Vagina (tissue), 2 donors: Measurements from ENCODE around the gene LRMDA.

Experiments
- POLR2A ChIP-seq, 2 donors: fragments of 450-650 bp; IDR thresholded peaks; one replicate each; pipeline ENCODE4 v1.6.1; 2017; ENCODE audit warnings: antibody characterized with exemption in 2 of 2, mild to moderate bottlenecking in 2 of 2, moderate library complexity in 2 of 2
- POLR2AphosphoS5 ChIP-seq, 2 donors: sonication (generic); formaldehyde crosslinking; IDR thresholded peaks; one replicate each; pipeline ENCODE4 v1.9.0; 2017; ENCODE audit warnings: antibody characterized with exemption in 2 of 2, mild to moderate bottlenecking in 2 of 2, low read depth in 1 of 2; ENCODE audit not compliant: insufficient read depth in 1 of 2
- TF ChIP-seq, protein P1 (sequence below), 3 experiments: fragments of 450-650 bp in 2 of 3; fragments of 200-600 bp in 1 of 3; sonication (generic) in 1 of 3; IDR thresholded peaks; one replicate each; pipeline ENCODE4 v1.5.1; 2017 to 2019; ENCODE audit warnings: antibody characterized with exemption in 3 of 3, mild to moderate bottlenecking in 2 of 3, moderate library complexity in 2 of 3

- TF ChIP-seq POLR2A (IDR thresholded peaks at IDR 0.05) (no peak), POLR2AphosphoS5 (IDR thresholded peaks at IDR 0.05; ENCODE audit: insufficient read depth in 1 of 2, low read depth in 1 of 2) (no peak)
- TF ChIP-seq, protein P1, sequence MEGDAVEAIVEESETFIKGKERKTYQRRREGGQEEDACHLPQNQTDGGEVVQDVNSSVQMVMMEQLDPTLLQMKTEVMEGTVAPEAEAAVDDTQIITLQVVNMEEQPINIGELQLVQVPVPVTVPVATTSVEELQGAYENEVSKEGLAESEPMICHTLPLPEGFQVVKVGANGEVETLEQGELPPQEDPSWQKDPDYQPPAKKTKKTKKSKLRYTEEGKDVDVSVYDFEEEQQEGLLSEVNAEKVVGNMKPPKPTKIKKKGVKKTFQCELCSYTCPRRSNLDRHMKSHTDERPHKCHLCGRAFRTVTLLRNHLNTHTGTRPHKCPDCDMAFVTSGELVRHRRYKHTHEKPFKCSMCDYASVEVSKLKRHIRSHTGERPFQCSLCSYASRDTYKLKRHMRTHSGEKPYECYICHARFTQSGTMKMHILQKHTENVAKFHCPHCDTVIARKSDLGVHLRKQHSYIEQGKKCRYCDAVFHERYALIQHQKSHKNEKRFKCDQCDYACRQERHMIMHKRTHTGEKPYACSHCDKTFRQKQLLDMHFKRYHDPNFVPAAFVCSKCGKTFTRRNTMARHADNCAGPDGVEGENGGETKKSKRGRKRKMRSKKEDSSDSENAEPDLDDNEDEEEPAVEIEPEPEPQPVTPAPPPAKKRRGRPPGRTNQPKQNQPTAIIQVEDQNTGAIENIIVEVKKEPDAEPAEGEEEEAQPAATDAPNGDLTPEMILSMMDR (IDR thresholded peaks at IDR 0.05) = no peak
Measured at GRCh38 chr10:76041551-76041950, 610.1 kb downstream of the LRMDA start.
